ENCODE data around the gene ANO9. TPM values are rescaled to one million over a fixed set of nuclear protein-coding genes. Genes with fewer than 3 reads are reported as not detected.

The ANO9 gene
- total RNA-seq, 1 experiment from 2014 or later: 9.4 TPM

DNA sequence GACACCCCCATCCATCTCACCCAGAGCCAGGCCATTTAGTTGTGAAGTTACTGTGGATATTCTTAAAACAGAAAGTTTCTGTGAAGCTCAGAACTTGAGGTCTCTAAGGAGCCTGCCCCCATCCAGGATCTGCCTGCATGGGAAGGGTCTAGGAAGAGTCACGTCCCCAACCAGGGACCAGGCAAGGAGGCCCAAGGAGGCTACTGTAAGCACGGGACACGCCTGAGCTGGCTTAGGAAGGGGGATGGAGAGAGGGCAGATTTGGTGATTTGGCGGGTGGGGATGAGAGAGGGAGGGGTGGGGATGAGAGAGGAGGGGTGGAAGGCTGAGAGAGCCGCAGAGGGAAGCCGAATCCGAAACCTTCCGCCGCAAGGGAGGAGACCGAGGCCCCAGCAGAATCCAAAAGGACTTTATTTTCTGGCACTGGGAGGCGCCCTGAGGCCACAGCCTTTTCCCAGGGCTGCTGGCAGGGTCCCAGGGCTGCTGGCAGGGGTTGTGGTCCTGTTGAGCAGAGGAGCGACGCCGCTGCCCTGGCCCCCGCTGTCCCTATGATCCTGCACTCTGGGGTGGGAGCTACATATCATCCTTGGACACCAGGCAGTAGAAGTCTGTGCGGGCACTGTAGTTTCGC lies 36.4 kb downstream of the ANO9 start:
- no peaks in the 10 kb centered on the region for H3K9me3 Mint-ChIP-seq (ENCODE audit: unreplicated experiment)
- peaks cover 42% of the 10 kb centered on the region for H3K36me3 Mint-ChIP-seq (ENCODE audit: insufficient read depth, unreplicated experiment)
- ChIA-PET POLR2A (interaction anchor here (1.1 to 4.7 kb wide), 3 partner anchors 12 to 46 kb away, joined by 3 to 27 read pairs (median 8); partner anchors contain the start of gene PKP3), CTCF (interaction anchor here (0.7 to 1.3 kb wide), 2 partner anchors 43 kb away, joined by 3 read pairs; no protein-coding TSS in a partner anchor)
- no peaks in the 10 kb centered on the region for H3K27me3 Mint-ChIP-seq (ENCODE audit: insufficient read depth, unreplicated experiment)
- no TSS peak for BruUV-seq (replicated peaks)
- TF ChIP-seq, protein P1, sequence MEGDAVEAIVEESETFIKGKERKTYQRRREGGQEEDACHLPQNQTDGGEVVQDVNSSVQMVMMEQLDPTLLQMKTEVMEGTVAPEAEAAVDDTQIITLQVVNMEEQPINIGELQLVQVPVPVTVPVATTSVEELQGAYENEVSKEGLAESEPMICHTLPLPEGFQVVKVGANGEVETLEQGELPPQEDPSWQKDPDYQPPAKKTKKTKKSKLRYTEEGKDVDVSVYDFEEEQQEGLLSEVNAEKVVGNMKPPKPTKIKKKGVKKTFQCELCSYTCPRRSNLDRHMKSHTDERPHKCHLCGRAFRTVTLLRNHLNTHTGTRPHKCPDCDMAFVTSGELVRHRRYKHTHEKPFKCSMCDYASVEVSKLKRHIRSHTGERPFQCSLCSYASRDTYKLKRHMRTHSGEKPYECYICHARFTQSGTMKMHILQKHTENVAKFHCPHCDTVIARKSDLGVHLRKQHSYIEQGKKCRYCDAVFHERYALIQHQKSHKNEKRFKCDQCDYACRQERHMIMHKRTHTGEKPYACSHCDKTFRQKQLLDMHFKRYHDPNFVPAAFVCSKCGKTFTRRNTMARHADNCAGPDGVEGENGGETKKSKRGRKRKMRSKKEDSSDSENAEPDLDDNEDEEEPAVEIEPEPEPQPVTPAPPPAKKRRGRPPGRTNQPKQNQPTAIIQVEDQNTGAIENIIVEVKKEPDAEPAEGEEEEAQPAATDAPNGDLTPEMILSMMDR (IDR thresholded peaks at IDR 0.05; ENCODE audit: unreplicated experiment): no peak
- intact Hi-C loops (cut with micrococcal nuclease): loop anchor here (5.0 kb wide), 1 partner anchor 42 kb away; no protein-coding TSS in a partner anchor
- no peak overlapping the region for H3K27ac Mint-ChIP-seq (ENCODE audit: low read depth, unreplicated experiment)
- no peak overlapping the region for H3K4me3 Mint-ChIP-seq (ENCODE audit: unreplicated experiment)
- no peaks in the 10 kb centered on the region for H3K4me1 Mint-ChIP-seq (ENCODE audit: insufficient read depth, unreplicated experiment)
- no peak for DNase-seq (ENCODE audit: unreplicated experiment)

DNA sequence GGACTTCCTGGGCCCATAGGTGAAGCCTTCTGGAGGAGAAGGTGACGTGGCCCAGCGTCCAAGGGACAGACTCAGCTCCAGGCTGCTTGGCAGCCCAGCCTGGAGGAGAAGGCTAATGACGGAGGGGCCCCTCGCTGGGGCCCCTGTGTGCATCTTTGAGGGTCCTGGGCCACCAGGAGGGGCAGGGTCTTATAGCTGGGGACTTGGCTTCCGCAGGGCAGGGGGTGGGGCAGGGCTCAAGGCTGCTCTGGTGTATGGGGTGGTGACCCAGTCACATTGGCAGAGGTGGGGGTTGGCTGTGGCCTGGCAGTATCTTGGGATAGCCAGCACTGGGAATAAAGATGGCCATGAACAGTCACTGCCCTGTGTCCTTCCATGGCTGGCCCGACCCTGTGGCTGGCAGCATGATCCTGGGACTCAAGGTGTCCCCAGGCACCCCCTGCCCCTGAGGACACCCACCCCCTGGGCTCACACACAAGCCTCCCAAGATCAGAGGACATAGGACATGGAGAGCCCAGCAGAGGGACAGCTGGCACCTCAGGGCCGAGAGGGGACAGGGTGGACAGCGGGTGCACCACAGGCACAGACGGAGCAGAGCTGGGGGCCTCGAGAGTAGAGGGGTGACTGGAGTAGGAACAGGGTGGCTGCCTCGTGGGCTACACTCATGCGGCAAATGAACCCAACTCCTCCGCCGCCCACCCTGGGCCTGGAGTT lies 37.1 kb downstream of the ANO9 start:
- peaks cover 49% of the 10 kb centered on the region for H3K36me3 Mint-ChIP-seq (ENCODE audit: insufficient read depth, unreplicated experiment)
- no peaks in the 10 kb centered on the region for H3K9me3 Mint-ChIP-seq (ENCODE audit: unreplicated experiment)
- ChIA-PET CTCF (interaction anchor here (0.7 kb wide), 1 partner anchor 44 kb away, joined by 3 read pairs; no protein-coding TSS in a partner anchor), POLR2A (interaction anchor here (1.2 to 4.7 kb wide), 2 partner anchors 11 to 197 kb away, joined by 3 to 27 read pairs; partner anchors contain the start of genes BET1L, PKP3 and RIC8A)
- intact Hi-C loops (cut with micrococcal nuclease): loop anchor here (5.0 kb wide), 1 partner anchor 43 kb away; no protein-coding TSS in a partner anchor
- no peak for DNase-seq (ENCODE audit: unreplicated experiment)
- no peaks in the 10 kb centered on the region for H3K27me3 Mint-ChIP-seq (ENCODE audit: insufficient read depth, unreplicated experiment)
- TF ChIP-seq, protein P1 (IDR thresholded peaks at IDR 0.05; ENCODE audit: unreplicated experiment): no peak
- H3K4me1 Mint-ChIP-seq (ENCODE audit: insufficient read depth, unreplicated experiment): no peaks in the 10 kb centered on the region
- H3K27ac Mint-ChIP-seq (ENCODE audit: low read depth, unreplicated experiment): no peak overlapping the region
- H3K4me3 Mint-ChIP-seq (ENCODE audit: unreplicated experiment): no peak overlapping the region
- BruUV-seq (replicated peaks): TSS peak; percentile 93

DNA sequence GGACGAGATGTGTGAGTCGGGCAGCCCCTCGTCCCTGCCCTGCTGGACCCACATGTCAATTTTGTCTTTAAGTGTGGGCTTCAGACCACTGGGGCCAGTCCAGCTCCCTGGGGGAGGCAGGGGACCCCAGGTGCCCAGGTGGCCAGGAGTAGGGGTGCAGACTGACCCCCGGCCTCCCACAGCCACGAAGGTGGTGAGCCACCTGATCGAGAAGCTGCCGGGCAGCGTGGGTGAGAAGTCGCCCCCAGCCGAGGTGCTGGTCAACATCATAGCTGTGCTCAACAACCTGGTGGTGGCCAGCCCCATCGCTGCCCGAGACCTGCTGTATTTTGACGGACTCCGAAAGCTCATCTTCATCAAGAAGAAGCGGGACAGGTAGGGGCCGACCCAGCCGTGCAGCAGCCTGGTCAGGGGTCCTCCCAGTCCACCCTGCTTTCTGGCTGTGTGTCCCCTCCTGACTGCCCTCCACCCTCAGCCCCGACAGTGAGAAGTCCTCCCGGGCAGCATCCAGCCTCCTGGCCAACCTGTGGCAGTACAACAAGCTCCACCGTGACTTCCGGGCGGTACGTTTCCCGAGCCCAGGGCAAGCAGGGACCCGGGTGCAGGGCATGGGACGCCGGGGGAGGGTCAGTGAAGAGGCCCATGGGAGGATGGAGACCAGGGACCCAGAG lies 37.9 kb downstream of the ANO9 start:
- H3K27me3 Mint-ChIP-seq (ENCODE audit: insufficient read depth, unreplicated experiment): no peaks in the 10 kb centered on the region
- no peak overlapping the region for H3K27ac Mint-ChIP-seq (ENCODE audit: low read depth, unreplicated experiment)
- peaks cover 57% of the 10 kb centered on the region for H3K36me3 Mint-ChIP-seq (ENCODE audit: insufficient read depth, unreplicated experiment)
- ChIA-PET CTCF (interaction anchor here (0.6 kb wide), 2 partner anchors 39 to 40 kb away, joined by 3 read pairs; no protein-coding TSS in a partner anchor), POLR2A (interaction anchor here (1.2 kb wide), 1 partner anchor 197 kb away, joined by 3 read pairs; the partner anchor contains the start of genes BET1L and RIC8A)
- H3K9me3 Mint-ChIP-seq (ENCODE audit: unreplicated experiment): no peaks in the 10 kb centered on the region
- no TSS peak for BruUV-seq (replicated peaks)
- no peaks in the 10 kb centered on the region for H3K4me1 Mint-ChIP-seq (ENCODE audit: insufficient read depth, unreplicated experiment)
- DNase-seq (ENCODE audit: unreplicated experiment): no peak
- H3K4me3 Mint-ChIP-seq (ENCODE audit: unreplicated experiment): no peak overlapping the region
- intact Hi-C loops (cut with micrococcal nuclease): no loop called here
- TF ChIP-seq, protein P1 (IDR thresholded peaks at IDR 0.05; ENCODE audit: unreplicated experiment): no peak

All from MCF 10A (cell line).